ENCODE measurements around the gene MICAL3. TPM values are rescaled to one million over a fixed set of nuclear protein-coding genes. Genes with fewer than 3 reads are reported as not detected.

MICAL3 gene
- polyA plus RNA-seq, 1 donor from 2014 or later: 28.1 TPM

DNA sequence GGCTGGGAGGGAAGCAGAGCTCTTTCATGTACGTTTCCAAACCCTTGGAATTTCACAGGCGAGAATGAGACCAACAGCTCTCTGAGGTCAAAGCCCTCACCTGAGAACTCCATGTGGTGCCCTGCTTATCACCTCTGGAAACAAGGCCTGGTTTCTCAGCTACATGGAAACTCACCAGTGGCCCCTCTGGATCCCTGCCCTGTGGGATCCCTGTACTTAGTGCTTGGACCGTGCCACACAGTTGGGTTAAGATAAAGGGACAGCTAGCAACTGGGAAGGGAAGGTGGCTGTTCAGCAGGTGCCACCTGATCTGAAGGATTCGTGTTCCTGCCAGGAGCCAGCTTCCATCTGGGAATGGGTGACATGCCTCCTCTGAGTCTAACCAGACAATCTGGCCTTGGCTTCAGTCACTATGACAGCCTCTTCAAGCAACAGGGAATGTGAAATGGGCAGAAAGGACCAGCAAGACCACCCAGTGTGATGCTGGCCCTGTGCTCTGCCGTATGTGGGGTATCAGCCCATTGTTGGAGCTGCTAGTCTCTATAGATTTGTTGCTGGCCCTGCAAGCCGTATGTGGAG, 195.8 kb downstream of the MICAL3 start:
- Histone ChIP-seq H3F3A (ENCODE audit: insufficient read depth, low read length, poor library complexity, severe bottlenecking) (no peaks in the 10 kb centered on the region), H3K27ac (ENCODE audit: low read length) (no peak overlapping the region), H3K9ac (ENCODE audit: low read length) (no peak overlapping the region), H4K20me1 (ENCODE audit: insufficient read depth) (no peaks in the 10 kb centered on the region), H3K36me3 (ENCODE audit: insufficient read depth, low read length) (peaks cover 4% of the 10 kb centered on the region), H3K79me2 (replicated peaks; ENCODE audit: insufficient read depth, low read length) (no peaks in the 10 kb centered on the region), H3K27me3 (ENCODE audit: insufficient read depth, low read depth, low read length) (no peaks in the 10 kb centered on the region), H3K4me3 (ENCODE audit: low read length) (no peak overlapping the region), H3K4me2 (ENCODE audit: low read length) (no peak overlapping the region), H3K9me2 (ENCODE audit: insufficient read depth, low read length) (no peaks in the 10 kb centered on the region), H3K9me3 (ENCODE audit: low read length) (no peaks in the 10 kb centered on the region), H2AFZ (ENCODE audit: low read depth, low read length) (no peak overlapping the region)
- TF ChIP-seq SMC3 (conservative IDR thresholded peaks at IDR 0.05; ENCODE audit: poor library complexity) (no peak), EZH2 (IDR thresholded peaks at IDR 0.05; ENCODE audit: borderline replicate concordance, insufficient read depth, low read length, poor library complexity, severe bottlenecking) (no peak), TAF1 (IDR thresholded peaks at IDR 0.05; ENCODE audit: low read depth) (no peak), EP300 (conservative IDR thresholded peaks at IDR 0.05; ENCODE audit: poor library complexity, severe bottlenecking) (no peak), RAD21 (conservative IDR thresholded peaks at IDR 0.05) (no peak), POLR2AphosphoS5 (IDR thresholded peaks at IDR 0.05) (no peak), MXI1 (conservative IDR thresholded peaks at IDR 0.05; ENCODE audit: poor library complexity, severe bottlenecking) (no peak)
- TF ChIP-seq, protein P1, sequence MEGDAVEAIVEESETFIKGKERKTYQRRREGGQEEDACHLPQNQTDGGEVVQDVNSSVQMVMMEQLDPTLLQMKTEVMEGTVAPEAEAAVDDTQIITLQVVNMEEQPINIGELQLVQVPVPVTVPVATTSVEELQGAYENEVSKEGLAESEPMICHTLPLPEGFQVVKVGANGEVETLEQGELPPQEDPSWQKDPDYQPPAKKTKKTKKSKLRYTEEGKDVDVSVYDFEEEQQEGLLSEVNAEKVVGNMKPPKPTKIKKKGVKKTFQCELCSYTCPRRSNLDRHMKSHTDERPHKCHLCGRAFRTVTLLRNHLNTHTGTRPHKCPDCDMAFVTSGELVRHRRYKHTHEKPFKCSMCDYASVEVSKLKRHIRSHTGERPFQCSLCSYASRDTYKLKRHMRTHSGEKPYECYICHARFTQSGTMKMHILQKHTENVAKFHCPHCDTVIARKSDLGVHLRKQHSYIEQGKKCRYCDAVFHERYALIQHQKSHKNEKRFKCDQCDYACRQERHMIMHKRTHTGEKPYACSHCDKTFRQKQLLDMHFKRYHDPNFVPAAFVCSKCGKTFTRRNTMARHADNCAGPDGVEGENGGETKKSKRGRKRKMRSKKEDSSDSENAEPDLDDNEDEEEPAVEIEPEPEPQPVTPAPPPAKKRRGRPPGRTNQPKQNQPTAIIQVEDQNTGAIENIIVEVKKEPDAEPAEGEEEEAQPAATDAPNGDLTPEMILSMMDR (IDR thresholded peaks at IDR 0.05; ENCODE audit: poor library complexity, severe bottlenecking): no peak
- TF ChIP-seq, protein P2, sequence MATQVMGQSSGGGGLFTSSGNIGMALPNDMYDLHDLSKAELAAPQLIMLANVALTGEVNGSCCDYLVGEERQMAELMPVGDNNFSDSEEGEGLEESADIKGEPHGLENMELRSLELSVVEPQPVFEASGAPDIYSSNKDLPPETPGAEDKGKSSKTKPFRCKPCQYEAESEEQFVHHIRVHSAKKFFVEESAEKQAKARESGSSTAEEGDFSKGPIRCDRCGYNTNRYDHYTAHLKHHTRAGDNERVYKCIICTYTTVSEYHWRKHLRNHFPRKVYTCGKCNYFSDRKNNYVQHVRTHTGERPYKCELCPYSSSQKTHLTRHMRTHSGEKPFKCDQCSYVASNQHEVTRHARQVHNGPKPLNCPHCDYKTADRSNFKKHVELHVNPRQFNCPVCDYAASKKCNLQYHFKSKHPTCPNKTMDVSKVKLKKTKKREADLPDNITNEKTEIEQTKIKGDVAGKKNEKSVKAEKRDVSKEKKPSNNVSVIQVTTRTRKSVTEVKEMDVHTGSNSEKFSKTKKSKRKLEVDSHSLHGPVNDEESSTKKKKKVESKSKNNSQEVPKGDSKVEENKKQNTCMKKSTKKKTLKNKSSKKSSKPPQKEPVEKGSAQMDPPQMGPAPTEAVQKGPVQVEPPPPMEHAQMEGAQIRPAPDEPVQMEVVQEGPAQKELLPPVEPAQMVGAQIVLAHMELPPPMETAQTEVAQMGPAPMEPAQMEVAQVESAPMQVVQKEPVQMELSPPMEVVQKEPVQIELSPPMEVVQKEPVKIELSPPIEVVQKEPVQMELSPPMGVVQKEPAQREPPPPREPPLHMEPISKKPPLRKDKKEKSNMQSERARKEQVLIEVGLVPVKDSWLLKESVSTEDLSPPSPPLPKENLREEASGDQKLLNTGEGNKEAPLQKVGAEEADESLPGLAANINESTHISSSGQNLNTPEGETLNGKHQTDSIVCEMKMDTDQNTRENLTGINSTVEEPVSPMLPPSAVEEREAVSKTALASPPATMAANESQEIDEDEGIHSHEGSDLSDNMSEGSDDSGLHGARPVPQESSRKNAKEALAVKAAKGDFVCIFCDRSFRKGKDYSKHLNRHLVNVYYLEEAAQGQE (IDR thresholded peaks at IDR 0.05; ENCODE audit: borderline replicate concordance): no peak

DNA sequence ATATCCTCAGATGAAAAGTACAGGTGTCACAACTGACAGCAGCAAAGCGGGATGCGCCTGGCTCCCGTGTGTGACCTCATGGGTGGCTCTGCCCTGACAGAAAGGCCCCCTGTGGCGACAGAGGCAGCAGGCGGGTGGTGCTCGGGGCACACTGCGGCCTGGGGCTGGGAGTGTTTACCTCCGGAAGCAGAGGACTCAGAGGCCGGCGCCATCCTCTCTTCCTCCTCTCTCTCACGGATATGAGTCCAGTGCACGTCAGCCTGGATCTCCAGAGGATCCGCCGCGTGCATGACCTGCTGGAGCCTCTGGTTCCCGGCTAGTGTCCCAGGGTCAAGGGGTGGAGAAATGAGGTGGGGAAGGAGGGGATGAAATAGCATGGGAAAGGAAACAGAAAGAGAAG, 196.9 kb downstream of the MICAL3 start:
- H3F3A ChIP-seq (ENCODE audit: insufficient read depth, low read length, poor library complexity, severe bottlenecking): no peaks in the 10 kb centered on the region
- H3K27me3 ChIP-seq (ENCODE audit: insufficient read depth, low read depth, low read length): no peaks in the 10 kb centered on the region
- no peak overlapping the region for H2AFZ ChIP-seq (ENCODE audit: low read depth, low read length)
- H3K27ac ChIP-seq (ENCODE audit: low read length): no peak overlapping the region
- H3K4me3 ChIP-seq (ENCODE audit: low read length): no peak overlapping the region
- H4K20me1 ChIP-seq (ENCODE audit: insufficient read depth): no peaks in the 10 kb centered on the region
- no peaks in the 10 kb centered on the region for H3K79me2 ChIP-seq (replicated peaks; ENCODE audit: insufficient read depth, low read length)
- no peak overlapping the region for H3K4me2 ChIP-seq (ENCODE audit: low read length)
- no peaks in the 10 kb centered on the region for H3K9me2 ChIP-seq (ENCODE audit: insufficient read depth, low read length)
- H3K9me3 ChIP-seq (ENCODE audit: low read length): no peaks in the 10 kb centered on the region
- H3K36me3 ChIP-seq (ENCODE audit: insufficient read depth, low read length): peaks cover 4% of the 10 kb centered on the region
- TF ChIP-seq, protein P2 (IDR thresholded peaks at IDR 0.05; ENCODE audit: borderline replicate concordance): no peak
- TF ChIP-seq, protein P1 (IDR thresholded peaks at IDR 0.05; ENCODE audit: poor library complexity, severe bottlenecking): no peak
- no peak for TF ChIP-seq TAF1 (IDR thresholded peaks at IDR 0.05; ENCODE audit: low read depth)
- TF ChIP-seq MXI1 (conservative IDR thresholded peaks at IDR 0.05; ENCODE audit: poor library complexity, severe bottlenecking): no peak
- TF ChIP-seq RAD21 (conservative IDR thresholded peaks at IDR 0.05): no peak
- no peak for TF ChIP-seq SMC3 (conservative IDR thresholded peaks at IDR 0.05; ENCODE audit: poor library complexity)
- no peak for TF ChIP-seq POLR2AphosphoS5 (IDR thresholded peaks at IDR 0.05)
- no peak for TF ChIP-seq EP300 (conservative IDR thresholded peaks at IDR 0.05; ENCODE audit: poor library complexity, severe bottlenecking)
- no peak for TF ChIP-seq EZH2 (IDR thresholded peaks at IDR 0.05; ENCODE audit: borderline replicate concordance, insufficient read depth, low read length, poor library complexity, severe bottlenecking)
- H3K9ac ChIP-seq (ENCODE audit: low read length): no peak overlapping the region

Measured in neural cell (in vitro differentiated cells).